HepG2 (cell line): ENCODE results near the gene UCMA. TPM values are rescaled to one million over a fixed set of nuclear protein-coding genes. Genes with fewer than 3 reads are reported as not detected.

ENCODE experiments used
- HIVEP1 ChIP-seq: sonication (generic); formaldehyde crosslinking; IDR thresholded peaks from 2 replicates; pipeline ENCODE4 v1.4.0; 2020; ENCODE audit warnings: mild to moderate bottlenecking, missing genetic modification reagents
- NR2F6 ChIP-seq, 2 experiments: IDR thresholded peaks; 2 replicates each; pipeline ENCODE4 v1.6.1; 2016; ENCODE audit warnings: antibody characterized with exemption in 1 of 2, mild to moderate bottlenecking in 1 of 2
- PPARG ChIP-seq: conservative IDR thresholded peaks from 2 replicates; pipeline ENCODE4 v1.6.1; 2016; ENCODE audit warnings: missing biosample characterization, missing genetic modification reagents
- RFX1 ChIP-seq: fragments of 450-650 bp; IDR thresholded peaks from 2 replicates; pipeline ENCODE4 v1.6.1; 2017
- STAG1 ChIP-seq: sonication (generic); formaldehyde crosslinking; IDR thresholded peaks from 2 replicates; pipeline ENCODE4 v1.4.0; 2020; ENCODE audit warnings: missing genetic modification reagents
- WIZ ChIP-seq: sonication (generic); formaldehyde crosslinking; IDR thresholded peaks from 2 replicates; pipeline ENCODE4 v1.5.1; 2020; ENCODE audit warnings: mild to moderate bottlenecking, missing genetic modification reagents
- ZNF362 ChIP-seq: sonication (generic); formaldehyde crosslinking; IDR thresholded peaks from 2 replicates; pipeline ENCODE4 v1.4.0; 2020; ENCODE audit warnings: missing genetic modification reagents, mild to moderate bottlenecking, borderline replicate concordance
- polyA plus RNA-seq, 8 experiments: library from polyadenylated mRNA; depleted of rRNA in 3 of 8; stranded (reverse) in 7 of 8; unstranded in 1 of 8; fragments of >200 nt; fragmentation: Illumina TruSeq in 4 of 8; extraction: Trizol in 4 of 8; gene quantifications; 2 replicates each; pipeline versions ENCODE4 v1.2.1 to v1.2.3, GENCODE V29; 2011 to 2016; ENCODE audit warnings: low read depth in 4 of 8, missing spikeins in 1 of 8, mixed read lengths in 1 of 8; ENCODE audit not compliant: insufficient read depth in 1 of 8
- total RNA-seq, 5 experiments: library from RNA; depleted of rRNA; stranded (reverse); fragments of >200 nt; fragmentation: Illumina TruSeq; extraction: Trizol; gene quantifications; 2 replicates each; pipeline ENCODE4 v1.2.3, GENCODE V29; 2016; ENCODE audit warnings: low read depth in 1 of 5
- TF ChIP-seq, protein P1 (sequence below): sonication (generic); formaldehyde crosslinking; IDR thresholded peaks from 2 replicates; pipeline ENCODE4 v1.5.0; 2020; ENCODE audit warnings: missing genetic modification reagents, mild to moderate bottlenecking, borderline replicate concordance
- TF ChIP-seq, protein P2 (sequence below): sonication (generic); formaldehyde crosslinking; IDR thresholded peaks from 2 replicates; pipeline ENCODE4 v1.5.0; 2020; ENCODE audit warnings: mild to moderate bottlenecking, missing genetic modification reagents, moderate library complexity
- TF ChIP-seq, protein P3 (sequence below): sonication (generic); formaldehyde crosslinking; IDR thresholded peaks from 2 replicates; pipeline ENCODE4 v1.4.0; 2020; ENCODE audit warnings: mild to moderate bottlenecking, missing genetic modification reagents

The UCMA gene
- total and polyA plus RNA-seq, 2 of the 13 experiments (the other 11 are each of a cell fraction or from before 2014, with no cell fraction given), result not detected

DNA sequence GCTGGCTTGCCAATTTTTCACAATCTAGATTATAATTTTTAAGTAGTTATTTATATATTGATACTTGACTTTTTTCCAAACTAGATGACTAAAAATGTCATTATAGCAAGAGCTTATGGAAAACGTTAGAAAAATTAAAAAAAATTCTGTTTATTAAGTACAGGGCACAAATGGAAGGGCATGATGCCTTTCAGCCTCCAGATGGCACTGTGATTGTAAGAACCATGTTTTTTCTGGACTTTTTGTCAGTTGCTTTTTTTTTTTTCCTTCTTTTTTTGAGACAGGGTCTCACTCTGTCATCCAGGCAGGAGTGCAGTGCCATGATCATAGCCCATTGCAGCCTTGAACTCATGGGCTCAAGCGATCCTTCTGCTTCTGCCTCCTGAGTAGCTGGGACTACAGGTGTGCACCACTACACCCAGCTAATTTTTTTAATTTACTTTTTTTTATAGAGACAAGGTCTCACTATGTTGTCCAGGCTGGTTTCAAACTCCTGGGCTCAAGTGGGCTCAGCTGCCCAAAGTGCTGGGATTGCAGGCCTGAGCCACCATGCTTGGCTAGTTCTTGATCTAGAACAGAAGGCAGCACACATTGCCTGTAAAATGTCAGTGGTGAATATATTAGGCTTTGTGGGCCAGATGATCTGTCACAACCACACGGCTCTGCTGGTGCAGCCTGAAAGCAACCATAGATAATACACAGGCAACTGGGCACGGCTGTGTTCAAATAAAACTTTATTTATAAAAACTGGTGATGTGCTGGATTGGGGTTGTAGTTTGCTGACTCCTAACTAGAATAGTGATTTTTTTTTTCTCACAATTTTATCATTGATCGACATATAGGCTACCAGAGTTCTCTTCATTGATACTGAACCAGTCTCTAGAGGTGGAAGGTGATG is 27.4 kb downstream of the UCMA start (continued):
- TF ChIP-seq, protein P1, sequence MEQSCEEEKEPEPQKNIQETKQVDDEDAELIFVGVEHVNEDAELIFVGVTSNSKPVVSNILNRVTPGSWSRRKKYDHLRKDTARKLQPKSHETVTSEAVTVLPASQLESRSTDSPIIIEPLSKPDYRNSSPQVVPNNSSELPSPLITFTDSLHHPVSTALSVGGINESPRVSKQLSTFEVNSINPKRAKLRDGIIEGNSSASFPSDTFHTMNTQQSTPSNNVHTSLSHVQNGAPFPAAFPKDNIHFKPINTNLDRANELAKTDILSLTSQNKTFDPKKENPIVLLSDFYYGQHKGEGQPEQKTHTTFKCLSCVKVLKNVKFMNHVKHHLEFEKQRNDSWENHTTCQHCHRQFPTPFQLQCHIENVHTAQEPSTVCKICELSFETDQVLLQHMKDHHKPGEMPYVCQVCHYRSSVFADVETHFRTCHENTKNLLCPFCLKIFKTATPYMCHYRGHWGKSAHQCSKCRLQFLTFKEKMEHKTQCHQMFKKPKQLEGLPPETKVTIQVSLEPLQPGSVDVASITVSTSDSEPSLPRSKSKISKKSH, result no peak
- no peak for TF ChIP-seq NR2F6 (IDR thresholded peaks at IDR 0.05)
- TF ChIP-seq NR2F6 (CRISPR knock-in tag; IDR thresholded peaks at IDR 0.05), result no peak
- TF ChIP-seq ZNF362, result peak; percentile 44; the same call in 1 of the 2 replicates
- peak; percentile 61 for TF ChIP-seq STAG1 (CRISPR knock-in tag)
- TF ChIP-seq RFX1, result no peak
- TF ChIP-seq PPARG (CRISPR knock-in tag), result no peak
- no peak for TF ChIP-seq HIVEP1 (CRISPR knock-in tag)
- TF ChIP-seq, protein P2, sequence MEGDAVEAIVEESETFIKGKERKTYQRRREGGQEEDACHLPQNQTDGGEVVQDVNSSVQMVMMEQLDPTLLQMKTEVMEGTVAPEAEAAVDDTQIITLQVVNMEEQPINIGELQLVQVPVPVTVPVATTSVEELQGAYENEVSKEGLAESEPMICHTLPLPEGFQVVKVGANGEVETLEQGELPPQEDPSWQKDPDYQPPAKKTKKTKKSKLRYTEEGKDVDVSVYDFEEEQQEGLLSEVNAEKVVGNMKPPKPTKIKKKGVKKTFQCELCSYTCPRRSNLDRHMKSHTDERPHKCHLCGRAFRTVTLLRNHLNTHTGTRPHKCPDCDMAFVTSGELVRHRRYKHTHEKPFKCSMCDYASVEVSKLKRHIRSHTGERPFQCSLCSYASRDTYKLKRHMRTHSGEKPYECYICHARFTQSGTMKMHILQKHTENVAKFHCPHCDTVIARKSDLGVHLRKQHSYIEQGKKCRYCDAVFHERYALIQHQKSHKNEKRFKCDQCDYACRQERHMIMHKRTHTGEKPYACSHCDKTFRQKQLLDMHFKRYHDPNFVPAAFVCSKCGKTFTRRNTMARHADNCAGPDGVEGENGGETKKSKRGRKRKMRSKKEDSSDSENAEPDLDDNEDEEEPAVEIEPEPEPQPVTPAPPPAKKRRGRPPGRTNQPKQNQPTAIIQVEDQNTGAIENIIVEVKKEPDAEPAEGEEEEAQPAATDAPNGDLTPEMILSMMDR (CRISPR knock-in tag), result peak; percentile 48
- TF ChIP-seq, protein P3, sequence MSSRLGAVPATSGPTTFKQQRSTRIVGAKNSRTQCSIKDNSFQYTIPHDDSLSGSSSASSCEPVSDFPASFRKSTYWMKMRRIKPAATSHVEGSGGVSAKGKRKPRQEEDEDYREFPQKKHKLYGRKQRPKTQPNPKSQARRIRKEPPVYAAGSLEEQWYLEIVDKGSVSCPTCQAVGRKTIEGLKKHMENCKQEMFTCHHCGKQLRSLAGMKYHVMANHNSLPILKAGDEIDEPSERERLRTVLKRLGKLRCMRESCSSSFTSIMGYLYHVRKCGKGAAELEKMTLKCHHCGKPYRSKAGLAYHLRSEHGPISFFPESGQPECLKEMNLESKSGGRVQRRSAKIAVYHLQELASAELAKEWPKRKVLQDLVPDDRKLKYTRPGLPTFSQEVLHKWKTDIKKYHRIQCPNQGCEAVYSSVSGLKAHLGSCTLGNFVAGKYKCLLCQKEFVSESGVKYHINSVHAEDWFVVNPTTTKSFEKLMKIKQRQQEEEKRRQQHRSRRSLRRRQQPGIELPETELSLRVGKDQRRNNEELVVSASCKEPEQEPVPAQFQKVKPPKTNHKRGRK (CRISPR knock-in tag), result no peak
- TF ChIP-seq WIZ, result no peak
